ENCODE data around the gene SLC16A10.

Gene SLC16A10

GRCh38 chr6:111148110-111148509, 60.8 kb downstream of the SLC16A10 start:
- no peak overlapping the region for H3K4me2 ChIP-seq (ENCODE audit: low read length)
- H3K9ac ChIP-seq (ENCODE audit: low read length): no peak overlapping the region
- no peak overlapping the region for H2AFZ ChIP-seq (ENCODE audit: low read depth, low read length)
- H3K27ac ChIP-seq (ENCODE audit: low read length): no peak overlapping the region
- no peak for TF ChIP-seq CTCF (IDR thresholded peaks at IDR 0.05; ENCODE audit: low read depth, low read length)
- TF ChIP-seq EZH2phosphoT487 (IDR thresholded peaks at IDR 0.05; ENCODE audit: low read depth): no peak
- no peak overlapping the region for H3K4me3 ChIP-seq (ENCODE audit: low read length)
- no peaks in the 10 kb centered on the region for H3K79me2 ChIP-seq (ENCODE audit: low read length)
- no peaks in the 10 kb centered on the region for H3K36me3 ChIP-seq (replicated peaks; ENCODE audit: low read depth, low read length)
- no peaks in the 10 kb centered on the region for H3K9me3 ChIP-seq (ENCODE audit: insufficient read depth, low read length)
- no peaks in the 10 kb centered on the region for H4K20me1 ChIP-seq (ENCODE audit: insufficient read depth, low read length)
- H3K27me3 ChIP-seq (ENCODE audit: low read depth, low read length): no peaks in the 10 kb centered on the region
- H3K4me1 ChIP-seq (ENCODE audit: low read length): no peaks in the 10 kb centered on the region

- Histone ChIP-seq H3K36me3 (replicated peaks; ENCODE audit: low read depth, low read length) (no peaks in the 10 kb centered on the region), H3K9ac (ENCODE audit: low read length) (no peak overlapping the region), H3K4me3 (ENCODE audit: low read length) (no peak overlapping the region), H3K9me3 (ENCODE audit: insufficient read depth, low read length) (no peaks in the 10 kb centered on the region), H2AFZ (ENCODE audit: low read depth, low read length) (no peak overlapping the region), H3K4me2 (ENCODE audit: low read length) (no peak overlapping the region), H3K4me1 (ENCODE audit: low read length) (no peaks in the 10 kb centered on the region), H3K79me2 (ENCODE audit: low read length) (no peaks in the 10 kb centered on the region), H3K27me3 (ENCODE audit: low read depth, low read length) (no peaks in the 10 kb centered on the region), H4K20me1 (ENCODE audit: insufficient read depth, low read length) (no peaks in the 10 kb centered on the region), H3K27ac (ENCODE audit: low read length) (no peak overlapping the region)
- TF ChIP-seq CTCF (IDR thresholded peaks at IDR 0.05; ENCODE audit: low read depth, low read length) (no peak), EZH2phosphoT487 (IDR thresholded peaks at IDR 0.05; ENCODE audit: low read depth) (no peak)
Measured at GRCh38 chr6:111150577-111150976, 63.3 kb downstream of the SLC16A10 start.

GRCh38 chr6:111154981-111155380, 67.7 kb downstream of the SLC16A10 start:
- no peaks in the 10 kb centered on the region for H3K27me3 ChIP-seq (ENCODE audit: low read depth, low read length)
- no peak overlapping the region for H3K9ac ChIP-seq (ENCODE audit: low read length)
- H3K9me3 ChIP-seq (ENCODE audit: insufficient read depth, low read length): 0 out of 2 replicates have a peak, but pooled peaks cover 5% of the 10 kb centered on the region
- H3K4me3 ChIP-seq (ENCODE audit: low read length): no peak overlapping the region
- no peaks in the 10 kb centered on the region for H3K4me1 ChIP-seq (ENCODE audit: low read length)
- no peak for TF ChIP-seq EZH2phosphoT487 (IDR thresholded peaks at IDR 0.05; ENCODE audit: low read depth)
- TF ChIP-seq CTCF (IDR thresholded peaks at IDR 0.05; ENCODE audit: low read depth, low read length): no peak
- no peak overlapping the region for H3K27ac ChIP-seq (ENCODE audit: low read length)
- no peaks in the 10 kb centered on the region for H3K79me2 ChIP-seq (ENCODE audit: low read length)
- no peaks in the 10 kb centered on the region for H3K36me3 ChIP-seq (replicated peaks; ENCODE audit: low read depth, low read length)
- no peak overlapping the region for H3K4me2 ChIP-seq (ENCODE audit: low read length)
- no peak overlapping the region for H2AFZ ChIP-seq (ENCODE audit: low read depth, low read length)
- no peaks in the 10 kb centered on the region for H4K20me1 ChIP-seq (ENCODE audit: insufficient read depth, low read length)

GRCh38 chr6:111157412-111157811, 70.1 kb downstream of the SLC16A10 start:
- no peak for TF ChIP-seq EZH2phosphoT487 (IDR thresholded peaks at IDR 0.05; ENCODE audit: low read depth)
- TF ChIP-seq CTCF (IDR thresholded peaks at IDR 0.05; ENCODE audit: low read depth, low read length): no peak
- Histone ChIP-seq H4K20me1 (ENCODE audit: insufficient read depth, low read length) (no peaks in the 10 kb centered on the region), H3K36me3 (replicated peaks; ENCODE audit: low read depth, low read length) (no peaks in the 10 kb centered on the region), H3K9ac (ENCODE audit: low read length) (no peak overlapping the region), H3K9me3 (ENCODE audit: insufficient read depth, low read length) (0 out of 2 replicates have a peak, but pooled peaks cover 5% of the 10 kb centered on the region), H3K4me3 (ENCODE audit: low read length) (no peak overlapping the region), H3K27ac (ENCODE audit: low read length) (no peak overlapping the region), H3K4me1 (ENCODE audit: low read length) (no peaks in the 10 kb centered on the region), H3K4me2 (ENCODE audit: low read length) (no peak overlapping the region), H2AFZ (ENCODE audit: low read depth, low read length) (no peak overlapping the region), H3K79me2 (ENCODE audit: low read length) (no peaks in the 10 kb centered on the region), H3K27me3 (ENCODE audit: low read depth, low read length) (no peaks in the 10 kb centered on the region)
